OCI-LY7 (cell line): ENCODE data around the gene ADD3.

Experiments
- EZH2phosphoT487 ChIP-seq: fragments of 200-600 bp; sonication (generic); IDR thresholded peaks from 2 replicates; pipeline ENCODE4 v1.6.1; 2018; ENCODE audit warnings: low read depth, borderline replicate concordance, mild to moderate bottlenecking, mixed run types, antibody characterized with exemption, low read length, moderate library complexity, mixed read lengths
- TF ChIP-seq, protein P1 (sequence below): fragments of 200-600 bp; sonication (generic); conservative IDR thresholded peaks from 2 replicates; pipeline ENCODE4 v1.5.1; 2014; ENCODE audit warnings: mild to moderate bottlenecking, antibody characterized with exemption, low read length, moderate library complexity, mixed read lengths

DNA sequence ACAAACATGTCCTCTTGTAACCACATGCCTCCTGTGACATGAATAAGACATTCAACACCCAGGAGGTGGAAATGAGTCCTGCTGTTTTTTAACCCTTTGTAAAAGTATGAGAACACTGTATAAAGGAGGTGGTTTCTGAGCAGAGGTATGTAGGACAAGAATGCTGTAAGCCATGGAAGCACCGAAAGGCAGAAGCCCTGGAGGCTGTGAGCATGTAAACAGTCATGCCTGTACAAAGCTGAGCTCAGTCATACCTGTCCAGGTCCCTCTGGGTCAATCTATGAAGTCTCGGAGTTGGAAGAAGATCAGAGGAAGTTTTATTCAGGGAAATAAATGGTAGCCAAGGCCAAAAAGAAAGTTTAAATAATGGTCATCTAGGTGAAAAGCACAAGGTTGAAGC, 49.7 kb upstream of the ADD3 start:
- TF ChIP-seq, protein P1, sequence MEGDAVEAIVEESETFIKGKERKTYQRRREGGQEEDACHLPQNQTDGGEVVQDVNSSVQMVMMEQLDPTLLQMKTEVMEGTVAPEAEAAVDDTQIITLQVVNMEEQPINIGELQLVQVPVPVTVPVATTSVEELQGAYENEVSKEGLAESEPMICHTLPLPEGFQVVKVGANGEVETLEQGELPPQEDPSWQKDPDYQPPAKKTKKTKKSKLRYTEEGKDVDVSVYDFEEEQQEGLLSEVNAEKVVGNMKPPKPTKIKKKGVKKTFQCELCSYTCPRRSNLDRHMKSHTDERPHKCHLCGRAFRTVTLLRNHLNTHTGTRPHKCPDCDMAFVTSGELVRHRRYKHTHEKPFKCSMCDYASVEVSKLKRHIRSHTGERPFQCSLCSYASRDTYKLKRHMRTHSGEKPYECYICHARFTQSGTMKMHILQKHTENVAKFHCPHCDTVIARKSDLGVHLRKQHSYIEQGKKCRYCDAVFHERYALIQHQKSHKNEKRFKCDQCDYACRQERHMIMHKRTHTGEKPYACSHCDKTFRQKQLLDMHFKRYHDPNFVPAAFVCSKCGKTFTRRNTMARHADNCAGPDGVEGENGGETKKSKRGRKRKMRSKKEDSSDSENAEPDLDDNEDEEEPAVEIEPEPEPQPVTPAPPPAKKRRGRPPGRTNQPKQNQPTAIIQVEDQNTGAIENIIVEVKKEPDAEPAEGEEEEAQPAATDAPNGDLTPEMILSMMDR: no peak
- no peak for TF ChIP-seq EZH2phosphoT487
